ENCODE measurements around the gene LCP2. TPM values are rescaled to one million over a fixed set of nuclear protein-coding genes. Genes with fewer than 3 reads are reported as not detected.
A peak's percentile ranks its signal among the peaks of the same experiment; 100 is the strongest.

The LCP2 gene
- total RNA-seq, 1 donor from 2014 or later: 82.9 TPM

DNA sequence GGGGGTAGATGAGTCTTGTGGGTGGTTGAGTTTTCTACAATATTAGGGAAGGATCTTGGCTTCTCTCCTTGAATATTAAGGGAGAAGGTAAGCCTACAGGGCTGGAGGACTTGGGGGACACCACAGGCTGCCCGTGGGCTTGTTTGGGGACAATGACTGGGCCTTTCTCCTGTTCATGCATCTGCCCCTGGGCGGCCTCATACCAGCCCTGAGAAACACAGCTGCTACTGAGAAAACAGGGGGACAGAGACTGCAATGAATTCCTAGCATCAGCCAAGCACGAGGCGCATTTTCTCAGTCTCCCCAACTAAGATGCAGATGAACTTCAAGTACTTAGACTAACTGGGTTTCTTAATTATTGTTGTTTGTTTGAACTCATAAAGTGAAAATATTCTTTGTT, 40.2 kb downstream of the LCP2 start:
- H3K9me3 ChIP-seq: no peaks in the 10 kb centered on the region
- H3K4me3 ChIP-seq: no peak overlapping the region
- H3K27me3 ChIP-seq (ENCODE audit: low read depth): no peaks in the 10 kb centered on the region
- H3K27ac ChIP-seq: no peak overlapping the region
- intact Hi-C loops (cut with DNase I): no loop called here
- DNase-seq (no peak), ATAC-seq (no peak)
- H3K36me3 ChIP-seq: peaks cover 100% of the 10 kb centered on the region
- TF ChIP-seq, protein P1, sequence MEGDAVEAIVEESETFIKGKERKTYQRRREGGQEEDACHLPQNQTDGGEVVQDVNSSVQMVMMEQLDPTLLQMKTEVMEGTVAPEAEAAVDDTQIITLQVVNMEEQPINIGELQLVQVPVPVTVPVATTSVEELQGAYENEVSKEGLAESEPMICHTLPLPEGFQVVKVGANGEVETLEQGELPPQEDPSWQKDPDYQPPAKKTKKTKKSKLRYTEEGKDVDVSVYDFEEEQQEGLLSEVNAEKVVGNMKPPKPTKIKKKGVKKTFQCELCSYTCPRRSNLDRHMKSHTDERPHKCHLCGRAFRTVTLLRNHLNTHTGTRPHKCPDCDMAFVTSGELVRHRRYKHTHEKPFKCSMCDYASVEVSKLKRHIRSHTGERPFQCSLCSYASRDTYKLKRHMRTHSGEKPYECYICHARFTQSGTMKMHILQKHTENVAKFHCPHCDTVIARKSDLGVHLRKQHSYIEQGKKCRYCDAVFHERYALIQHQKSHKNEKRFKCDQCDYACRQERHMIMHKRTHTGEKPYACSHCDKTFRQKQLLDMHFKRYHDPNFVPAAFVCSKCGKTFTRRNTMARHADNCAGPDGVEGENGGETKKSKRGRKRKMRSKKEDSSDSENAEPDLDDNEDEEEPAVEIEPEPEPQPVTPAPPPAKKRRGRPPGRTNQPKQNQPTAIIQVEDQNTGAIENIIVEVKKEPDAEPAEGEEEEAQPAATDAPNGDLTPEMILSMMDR (IDR thresholded peaks at IDR 0.05): no peak
- no peaks in the 10 kb centered on the region for H3K4me1 ChIP-seq

DNA sequence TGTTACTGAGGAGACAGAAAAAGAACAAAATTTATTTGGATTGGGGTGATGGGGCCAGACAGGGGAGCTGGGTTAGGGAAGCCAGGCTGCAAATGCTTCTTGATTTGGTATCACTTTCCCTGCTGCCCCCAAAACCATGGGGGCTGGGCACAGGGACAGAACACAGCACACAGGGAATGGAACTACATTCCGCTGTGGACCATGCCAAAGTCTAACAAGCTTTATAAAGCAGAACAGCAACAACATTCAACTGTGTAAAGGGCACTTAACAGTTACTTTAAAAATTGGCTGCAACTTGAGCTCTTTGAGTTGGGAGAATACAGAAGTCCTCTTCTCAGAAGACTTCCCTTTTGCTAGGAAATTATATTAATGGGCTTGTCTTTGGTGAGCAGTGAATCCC, 41.0 kb downstream of the LCP2 start:
- H3K4me3 ChIP-seq: no peak overlapping the region
- TF ChIP-seq, protein P1 (IDR thresholded peaks at IDR 0.05): no peak
- no peaks in the 10 kb centered on the region for H3K4me1 ChIP-seq
- no peak for ATAC-seq
- H3K9me3 ChIP-seq: no peaks in the 10 kb centered on the region
- intact Hi-C loops (cut with DNase I): no loop called here
- DNase-seq: no peak
- H3K27me3 ChIP-seq (ENCODE audit: low read depth): no peaks in the 10 kb centered on the region
- peaks cover 100% of the 10 kb centered on the region for H3K36me3 ChIP-seq
- no peak overlapping the region for H3K27ac ChIP-seq

DNA sequence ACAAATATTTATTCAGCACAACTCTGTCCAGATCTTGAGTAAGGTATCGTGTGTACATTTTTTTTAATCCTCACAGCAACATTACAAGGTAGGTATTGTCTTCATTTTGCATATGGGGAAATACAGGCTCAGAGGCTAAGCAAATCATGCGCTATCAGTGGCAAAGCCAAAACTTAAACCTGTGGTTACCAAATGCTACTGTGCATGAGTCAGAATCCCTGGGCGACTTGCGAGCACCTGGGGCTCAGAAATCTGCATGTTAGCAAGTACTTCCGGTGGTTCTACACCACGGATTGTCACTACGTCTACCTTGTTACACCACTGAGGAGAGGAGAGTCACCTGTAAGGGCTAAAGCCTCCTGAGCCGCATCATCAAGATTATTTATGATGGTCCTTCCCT, 43.5 kb downstream of the LCP2 start:
- Histone ChIP-seq H3K4me3 (no peak overlapping the region), H3K4me1 (no peaks in the 10 kb centered on the region), H3K27me3 (ENCODE audit: low read depth) (no peaks in the 10 kb centered on the region), H3K9me3 (no peaks in the 10 kb centered on the region), H3K36me3 (peaks cover 100% of the 10 kb centered on the region), H3K27ac (no peak overlapping the region)
- TF ChIP-seq, protein P1 (IDR thresholded peaks at IDR 0.05): no peak
- intact Hi-C loops (cut with DNase I): no loop called here
- DNase-seq (no peak), ATAC-seq (peak; percentile 39 to 64)

DNA sequence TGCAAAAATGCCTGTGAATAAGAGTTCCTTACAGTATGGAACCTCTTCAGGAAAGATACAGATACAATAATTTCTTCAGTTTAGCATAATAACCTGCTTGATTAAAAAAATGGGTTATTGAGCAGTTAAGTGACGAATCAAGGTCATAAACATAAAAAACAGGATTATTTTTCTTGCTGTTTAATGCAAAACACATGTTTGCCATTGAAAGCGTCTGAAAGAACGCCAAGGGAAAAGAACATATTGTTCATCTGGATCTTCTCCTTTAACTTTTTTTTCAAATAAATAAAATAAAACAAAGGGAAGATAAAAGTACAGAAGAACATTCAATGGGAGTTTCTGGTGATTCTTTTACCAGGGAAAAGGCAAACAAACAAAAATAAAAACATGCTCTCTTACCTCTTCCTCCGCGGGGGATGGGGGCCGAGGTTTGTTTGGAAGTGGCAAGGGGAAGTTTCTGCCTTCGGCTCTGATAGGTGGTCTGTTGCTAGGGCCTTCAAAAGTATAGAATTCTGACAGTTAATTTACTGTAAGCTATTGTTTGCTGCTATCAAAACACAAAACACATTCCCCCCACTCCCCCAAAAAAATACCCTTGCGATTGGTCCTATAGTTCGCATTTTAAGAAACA, 44.7 kb downstream of the LCP2 start:
- TF ChIP-seq, protein P1 (IDR thresholded peaks at IDR 0.05): no peak
- DNase-seq (no peak), ATAC-seq (no peak)
- no peaks in the 10 kb centered on the region for H3K4me1 ChIP-seq
- intact Hi-C loops (cut with DNase I): no loop called here
- no peaks in the 10 kb centered on the region for H3K9me3 ChIP-seq
- H3K4me3 ChIP-seq: no peak overlapping the region
- H3K36me3 ChIP-seq: peaks cover 100% of the 10 kb centered on the region
- no peak overlapping the region for H3K27ac ChIP-seq
- H3K27me3 ChIP-seq (ENCODE audit: low read depth): no peaks in the 10 kb centered on the region

DNA sequence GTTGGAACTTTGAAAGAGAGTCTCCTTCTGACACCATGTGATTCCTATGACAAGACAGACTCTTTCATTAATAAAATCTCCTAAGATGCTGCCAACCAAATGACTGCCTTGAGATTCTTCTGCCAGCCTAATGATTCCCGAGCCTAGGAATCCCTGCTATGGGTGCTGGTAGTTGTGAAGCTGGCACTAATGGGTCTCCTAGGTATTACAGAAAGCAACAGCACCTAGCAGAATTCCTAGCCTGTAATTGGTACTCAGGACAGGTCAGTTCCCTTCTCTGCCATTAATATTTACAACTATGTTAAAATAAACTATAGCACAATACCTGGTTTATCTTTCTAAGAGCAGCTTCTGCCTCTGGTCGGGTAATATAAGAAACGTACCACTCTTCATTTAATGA, 45.5 kb downstream of the LCP2 start:
- ATAC-seq: no peak
- TF ChIP-seq, protein P1 (IDR thresholded peaks at IDR 0.05): no peak
- no peak overlapping the region for H3K4me3 ChIP-seq
- H3K27ac ChIP-seq: no peak overlapping the region
- H3K4me1 ChIP-seq: no peaks in the 10 kb centered on the region
- peaks cover 100% of the 10 kb centered on the region for H3K36me3 ChIP-seq
- intact Hi-C loops (cut with DNase I): no loop called here
- DNase-seq: no peak
- no peaks in the 10 kb centered on the region for H3K27me3 ChIP-seq (ENCODE audit: low read depth)
- H3K9me3 ChIP-seq: no peaks in the 10 kb centered on the region
